ENCODE results near the gene ANKRD28.

The ANKRD28 gene

DNA sequence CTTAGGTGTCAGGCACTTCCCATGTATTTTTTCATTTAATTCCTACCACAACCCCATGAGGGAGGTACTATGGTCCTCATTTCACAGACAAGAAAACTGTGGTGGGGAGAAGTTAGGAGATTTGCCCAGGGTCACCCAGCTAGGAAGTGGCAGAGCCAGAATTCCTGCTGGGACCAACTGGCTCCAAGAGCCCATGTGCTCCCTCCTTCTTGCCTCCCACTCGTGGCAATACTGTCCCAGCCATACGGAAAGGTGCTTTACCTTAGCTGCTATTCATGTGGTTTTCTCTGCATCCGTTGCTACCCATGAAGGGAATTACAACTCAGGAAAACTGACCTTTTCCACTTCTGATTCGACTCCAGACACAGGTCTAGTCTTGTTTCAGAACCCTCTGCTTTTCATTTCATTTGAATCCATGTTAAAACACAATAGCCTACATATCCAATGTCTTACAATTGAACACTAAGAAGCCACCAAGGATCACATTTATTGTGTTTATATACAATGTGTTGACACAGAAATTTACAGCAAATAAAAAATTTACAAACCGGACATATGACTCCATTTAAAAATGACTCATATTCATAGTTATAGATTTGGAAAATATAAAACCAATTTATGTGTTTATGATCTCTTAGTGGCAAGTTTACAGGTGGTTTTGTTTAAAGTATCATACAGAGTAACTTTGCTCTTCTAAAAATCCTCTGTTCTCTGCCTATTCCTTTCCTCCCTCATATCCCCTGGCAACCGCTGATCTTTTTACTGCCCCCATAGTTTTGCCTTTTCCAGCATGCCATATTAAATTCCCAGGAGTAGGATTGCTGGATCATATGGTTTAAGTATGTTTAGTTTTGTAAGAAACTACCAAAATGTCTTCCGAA is 137.5 kb downstream of the ANKRD28 start:
- no peak for DNase-seq (ENCODE audit: low spot score)

DNA sequence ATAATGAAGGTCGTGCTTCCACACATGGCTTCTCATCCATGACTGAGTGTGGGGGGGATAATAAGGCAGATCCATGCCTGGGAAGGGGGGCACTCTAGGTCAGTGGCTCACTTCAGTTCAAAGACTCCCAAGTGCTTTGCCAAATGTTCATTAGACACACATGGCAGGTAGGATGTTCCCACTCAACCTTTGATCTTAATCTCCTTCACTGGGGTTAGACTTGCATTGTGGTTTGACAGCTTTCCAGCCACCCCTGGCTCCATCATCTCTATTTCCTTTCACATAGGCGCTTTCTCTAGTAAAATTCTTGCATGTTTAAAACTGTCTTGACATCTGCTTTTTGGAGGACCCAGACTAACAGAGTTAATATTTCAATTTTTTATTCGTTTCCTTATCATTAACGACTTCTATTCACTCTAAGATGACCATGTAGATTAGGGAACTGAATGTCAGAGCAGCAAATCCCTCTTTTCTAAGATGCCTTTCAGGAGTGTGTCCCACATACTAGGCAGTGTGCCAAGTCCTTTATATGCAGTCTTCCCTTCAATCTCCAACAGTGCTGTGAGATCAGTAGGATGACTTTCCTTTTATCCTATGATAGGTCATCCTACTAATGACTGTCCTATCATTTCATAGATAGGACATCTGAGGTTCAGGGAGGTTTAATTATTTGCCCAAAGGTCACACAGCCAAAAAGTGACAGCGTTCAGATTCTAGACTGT is 138.4 kb downstream of the ANKRD28 start:
- DNase-seq (ENCODE audit: low spot score) = no peak

DNA sequence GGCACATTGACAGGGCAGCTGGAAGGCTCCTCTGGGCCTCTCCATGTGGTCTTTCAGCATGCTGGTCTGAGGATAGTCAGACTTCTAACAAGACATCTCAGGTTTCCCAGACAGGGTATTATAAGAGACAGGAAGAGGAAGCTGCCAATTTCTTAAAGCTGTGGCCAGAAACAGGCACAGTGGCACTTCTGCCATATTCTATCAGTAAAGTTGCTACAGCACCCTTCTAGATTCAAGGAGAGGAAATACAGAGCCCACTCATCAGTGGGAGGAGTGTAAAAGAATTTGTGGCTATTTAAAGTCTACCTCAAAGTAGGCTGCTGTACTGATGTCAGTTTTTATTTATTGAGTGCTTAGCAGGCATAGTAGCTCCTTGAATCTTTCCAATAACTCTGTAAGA is 140.8 kb downstream of the ANKRD28 start:
- no peak for DNase-seq (ENCODE audit: low spot score)

DNA sequence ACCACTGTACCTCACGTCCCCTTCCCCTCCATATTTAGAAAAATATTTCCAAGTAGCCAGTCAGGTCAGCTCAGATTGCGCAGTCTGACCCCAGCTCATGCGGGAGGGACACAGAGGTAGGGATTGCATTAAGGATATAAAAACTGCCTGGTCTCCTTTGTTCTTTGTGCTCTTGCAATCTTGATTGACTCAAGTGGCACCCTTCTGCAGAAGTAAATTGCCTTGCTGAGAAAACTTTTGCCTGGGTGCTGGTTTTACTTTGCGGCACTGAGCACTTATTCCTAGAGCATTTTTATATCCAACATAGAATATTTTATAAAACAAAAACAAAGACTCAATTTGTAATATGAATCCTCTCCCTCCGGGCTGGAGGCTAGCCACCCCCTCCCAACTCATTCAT is 141.4 kb downstream of the ANKRD28 start:
- no peak for DNase-seq (ENCODE audit: low spot score)

DNA sequence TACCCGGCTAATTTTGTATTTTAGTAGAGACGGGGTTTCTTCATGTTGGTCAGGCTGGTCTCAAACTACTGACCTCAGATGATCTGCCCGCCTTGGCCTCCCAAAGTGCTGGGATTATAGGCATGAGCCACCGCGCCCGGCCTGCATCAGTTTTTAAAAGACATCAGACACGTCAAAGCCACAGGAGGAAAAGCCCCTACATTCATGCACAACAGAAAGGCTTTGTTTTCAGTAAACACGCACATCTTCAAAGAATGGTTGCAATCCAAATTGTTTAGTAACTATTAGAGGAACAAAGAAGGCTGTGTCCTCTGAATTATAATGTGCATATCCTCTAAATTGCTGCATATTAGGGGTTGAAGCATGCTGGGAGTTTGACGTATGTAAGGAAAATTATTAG is 142.9 kb downstream of the ANKRD28 start:
- no peak for DNase-seq (ENCODE audit: low spot score)

DNA sequence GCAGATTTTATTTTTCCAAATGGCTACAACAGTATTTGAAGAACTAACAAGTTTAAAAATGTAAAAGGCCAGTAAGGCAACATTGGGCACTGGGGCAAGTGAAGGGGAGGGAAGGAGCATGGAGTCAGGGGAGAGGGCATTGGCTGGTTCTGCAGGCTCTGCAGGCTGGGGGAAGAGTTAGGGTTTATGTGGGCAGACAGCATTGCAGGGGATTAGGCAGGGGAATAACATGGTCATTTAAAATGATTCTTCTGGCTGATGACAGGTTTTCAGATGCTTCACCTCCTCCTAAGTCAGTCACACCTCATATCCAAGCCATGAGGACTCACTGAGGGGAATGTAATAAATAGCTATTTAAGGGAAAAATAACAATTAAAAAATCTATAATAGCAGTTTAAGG is 143.7 kb downstream of the ANKRD28 start:
- no peak for DNase-seq (ENCODE audit: low spot score)

DNA sequence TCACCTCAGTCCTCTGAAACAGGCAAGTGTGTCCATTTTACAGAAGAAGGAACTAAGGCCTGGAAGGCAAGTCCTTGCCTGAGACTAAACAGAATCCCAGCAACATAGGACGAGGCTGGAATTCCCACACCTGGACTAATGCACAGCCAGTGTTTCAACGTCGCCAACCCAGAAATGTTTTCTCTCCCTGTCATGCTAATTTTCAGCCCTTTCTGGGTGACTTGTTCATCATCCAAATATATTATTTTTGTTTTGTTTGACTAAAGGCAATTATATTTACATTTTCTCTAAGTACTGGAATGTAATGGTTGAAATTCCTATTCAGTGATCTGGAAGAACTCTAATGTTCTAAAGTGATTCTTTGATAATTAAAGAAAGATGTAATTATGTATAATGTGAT is 144.5 kb downstream of the ANKRD28 start:
- DNase-seq (ENCODE audit: low spot score) = no peak

DNA sequence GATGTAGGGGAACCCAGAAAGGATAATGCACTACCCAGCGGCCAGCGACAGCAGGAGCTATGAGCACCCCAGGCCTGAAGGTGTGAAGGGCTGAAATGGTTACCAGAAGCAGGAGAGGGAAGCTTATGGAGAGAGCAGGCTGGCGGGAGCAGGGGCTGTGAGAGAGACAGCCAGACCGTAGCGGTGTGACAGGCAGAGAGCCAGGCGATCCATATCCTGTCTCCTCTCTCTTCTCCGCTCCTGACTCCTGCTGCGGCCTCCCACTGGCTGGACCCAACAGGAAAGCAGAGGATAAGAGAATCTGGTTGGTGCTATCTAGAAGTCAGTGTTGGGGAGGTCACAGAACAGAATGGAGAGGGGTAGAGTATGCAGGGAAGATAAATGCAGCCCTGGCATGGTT is 146.4 kb downstream of the ANKRD28 start:
- DNase-seq (ENCODE audit: low spot score) = no peak

DNA sequence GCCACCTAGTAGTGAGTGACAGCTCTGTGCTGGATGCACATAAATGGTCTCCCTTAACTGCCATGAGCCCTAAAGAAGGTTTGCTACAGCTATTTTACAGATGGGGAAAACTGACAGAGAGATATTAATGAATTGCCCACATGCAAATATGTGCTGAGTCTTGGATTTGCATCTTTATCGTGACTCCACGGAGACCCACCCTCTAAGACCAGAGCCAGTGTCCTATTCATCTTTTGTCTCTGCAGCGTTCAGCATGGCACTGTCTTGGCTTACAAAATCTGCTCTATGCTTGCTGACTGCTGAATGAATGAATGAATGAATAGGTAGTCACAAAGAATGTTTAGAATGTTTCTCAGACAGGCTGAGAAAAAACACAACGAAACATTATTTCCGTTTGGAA is 147.9 kb downstream of the ANKRD28 start:
- no peak for DNase-seq (ENCODE audit: low spot score)

DNA sequence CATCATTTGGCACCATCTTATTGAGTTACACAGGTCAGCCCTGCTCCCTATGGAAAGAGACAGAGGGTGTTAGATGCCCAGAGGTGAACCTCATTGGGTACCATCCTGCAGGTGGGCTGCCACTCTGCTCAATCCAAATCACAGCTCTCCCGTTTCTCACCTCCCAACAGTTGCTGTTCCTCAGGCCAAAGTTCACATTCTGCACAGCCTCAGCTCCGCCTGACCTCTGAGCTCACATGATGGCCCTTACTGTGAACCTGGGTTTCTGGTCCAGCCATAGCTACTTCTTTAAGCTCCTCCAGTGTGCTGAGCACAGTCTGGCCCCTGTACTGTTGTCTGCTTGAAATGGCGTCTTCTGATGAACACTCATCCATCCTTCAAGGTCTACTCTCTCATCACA is 148.4 kb downstream of the ANKRD28 start:
- DNase-seq (ENCODE audit: low spot score) = no peak

DNA sequence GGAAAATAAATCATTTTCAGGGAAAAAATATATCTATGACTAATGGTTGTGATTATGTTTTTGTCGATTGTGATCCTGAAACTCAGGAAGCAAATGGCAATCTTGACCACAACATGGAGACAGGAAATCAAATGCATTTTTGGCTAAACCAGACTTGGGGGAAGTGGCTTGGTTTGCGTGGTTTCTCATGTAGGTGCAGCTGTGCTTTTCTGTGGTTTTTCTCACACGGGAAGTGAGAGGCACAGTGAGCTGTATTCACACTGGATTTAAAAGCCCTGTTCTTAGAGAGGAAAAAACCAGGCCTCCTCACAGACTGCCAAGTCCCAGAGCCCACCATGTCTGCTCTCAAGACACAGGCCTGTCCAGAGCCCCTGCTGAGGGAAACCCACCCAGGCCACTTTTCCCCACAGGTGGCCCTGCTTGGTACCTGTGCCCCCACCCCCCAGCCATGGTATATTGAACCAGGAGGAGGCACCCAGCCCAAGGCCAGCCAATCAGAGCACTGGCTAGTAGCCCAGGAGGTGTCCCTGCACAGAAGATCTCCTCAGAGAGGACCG is 150.1 kb downstream of the ANKRD28 start:
- no peak for DNase-seq (ENCODE audit: low spot score)

DNA sequence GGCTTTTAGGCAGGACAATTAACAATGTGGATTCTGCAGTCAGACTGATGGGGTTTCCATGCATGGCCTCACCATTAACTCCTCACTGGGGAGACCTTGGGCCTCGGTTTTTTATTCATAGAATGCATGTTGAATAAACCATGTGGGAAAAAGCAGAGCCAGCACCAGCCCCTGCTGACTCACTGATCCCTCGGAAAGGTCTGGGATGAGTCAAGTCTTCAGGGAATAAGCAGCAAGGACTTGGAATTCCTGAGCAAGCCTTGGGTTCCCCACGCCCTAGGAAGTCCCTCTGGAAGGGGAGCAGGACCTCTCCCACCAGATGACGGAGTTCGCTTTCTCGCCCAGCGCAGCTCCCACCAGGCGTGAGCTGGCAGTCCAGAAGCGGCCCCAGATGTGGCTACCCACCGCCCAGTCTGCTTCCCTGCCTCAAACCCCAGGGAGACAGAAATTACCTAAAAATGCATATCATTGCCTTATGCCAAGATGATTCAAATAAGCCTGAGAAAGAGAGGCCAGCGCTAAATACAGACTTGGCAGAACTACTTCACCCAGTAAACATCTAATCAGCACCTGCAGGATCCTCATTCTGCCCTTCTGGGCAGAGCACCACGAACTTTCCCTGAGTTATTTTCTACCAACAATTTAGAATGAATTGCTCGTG is 150.8 kb downstream of the ANKRD28 start:
- DNase-seq (ENCODE audit: low spot score) = no peak

DNA sequence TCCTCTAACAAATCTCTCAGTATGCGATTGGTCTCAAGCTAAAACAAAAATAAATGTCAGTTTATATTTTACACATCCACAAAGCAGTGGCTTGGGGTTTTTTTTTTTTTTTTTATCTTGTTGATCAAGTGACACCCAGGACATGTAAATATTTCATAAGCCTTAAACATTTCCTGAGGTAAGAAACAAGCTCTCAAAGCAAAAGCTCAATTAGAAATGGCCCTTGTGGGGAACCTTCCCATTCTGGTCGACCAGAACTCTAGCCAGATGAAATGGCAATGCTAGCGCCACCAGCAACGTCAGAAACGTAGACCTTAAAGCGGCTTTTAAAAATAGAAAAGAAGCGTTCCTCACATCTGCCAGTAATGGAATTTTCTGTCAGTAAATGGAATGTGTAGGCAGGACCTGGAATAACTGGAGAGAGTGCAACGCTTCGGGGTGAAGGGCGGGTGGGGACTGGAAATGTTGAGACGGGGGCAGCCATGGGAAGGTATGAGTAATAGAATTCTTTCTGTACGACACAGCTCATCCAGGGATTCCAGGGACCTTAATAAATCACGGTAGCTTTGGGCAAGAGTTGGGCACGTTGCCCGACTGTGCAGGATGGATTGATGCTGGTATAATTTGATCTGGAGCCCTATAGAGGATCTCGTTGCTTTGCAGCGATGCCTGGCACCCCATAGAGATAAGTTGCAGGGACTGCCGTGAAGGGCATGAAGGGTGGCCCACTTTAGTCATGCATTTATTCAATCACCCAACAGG is 151.9 kb downstream of the ANKRD28 start:
- no peak for DNase-seq (ENCODE audit: low spot score)

DNA sequence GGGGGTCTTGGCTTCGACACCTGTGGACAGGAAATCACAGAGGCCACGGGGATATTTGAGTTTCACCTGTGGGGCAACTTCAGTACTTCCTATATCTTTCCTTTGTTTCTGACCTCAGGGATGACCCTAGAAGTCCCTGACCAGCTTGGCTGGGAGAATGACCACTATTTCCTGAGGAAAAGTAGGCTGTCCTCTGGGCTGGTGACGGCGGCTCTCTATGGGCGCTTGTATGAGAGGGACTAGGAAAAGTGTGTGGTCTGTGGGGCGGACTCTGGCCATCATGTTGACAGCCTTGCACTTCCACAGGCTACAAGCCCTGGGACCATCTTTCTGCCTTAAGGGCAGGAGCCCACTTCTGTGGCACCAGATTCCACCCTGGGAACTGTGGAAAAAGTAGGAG is 152.5 kb downstream of the ANKRD28 start:
- no peak for DNase-seq (ENCODE audit: low spot score)

DNA sequence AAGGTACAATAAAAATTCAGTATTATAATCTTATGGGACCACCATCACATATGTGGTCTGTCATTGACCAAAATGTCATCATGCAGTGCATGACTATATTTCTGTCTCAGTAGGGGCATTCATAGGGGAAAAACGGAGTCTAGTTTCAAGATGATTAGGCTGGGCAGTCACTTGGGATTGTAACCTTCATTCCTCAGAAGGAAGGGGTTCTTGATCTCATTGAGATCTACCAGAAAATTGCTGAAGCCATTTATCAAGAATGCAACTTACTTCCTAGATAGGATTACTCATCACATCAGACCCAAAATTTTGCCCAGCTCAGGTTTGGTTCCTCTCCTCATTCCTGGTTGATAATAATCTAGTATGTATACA is 158.9 kb downstream of the ANKRD28 start:
- no peak for DNase-seq (ENCODE audit: low spot score)

DNA sequence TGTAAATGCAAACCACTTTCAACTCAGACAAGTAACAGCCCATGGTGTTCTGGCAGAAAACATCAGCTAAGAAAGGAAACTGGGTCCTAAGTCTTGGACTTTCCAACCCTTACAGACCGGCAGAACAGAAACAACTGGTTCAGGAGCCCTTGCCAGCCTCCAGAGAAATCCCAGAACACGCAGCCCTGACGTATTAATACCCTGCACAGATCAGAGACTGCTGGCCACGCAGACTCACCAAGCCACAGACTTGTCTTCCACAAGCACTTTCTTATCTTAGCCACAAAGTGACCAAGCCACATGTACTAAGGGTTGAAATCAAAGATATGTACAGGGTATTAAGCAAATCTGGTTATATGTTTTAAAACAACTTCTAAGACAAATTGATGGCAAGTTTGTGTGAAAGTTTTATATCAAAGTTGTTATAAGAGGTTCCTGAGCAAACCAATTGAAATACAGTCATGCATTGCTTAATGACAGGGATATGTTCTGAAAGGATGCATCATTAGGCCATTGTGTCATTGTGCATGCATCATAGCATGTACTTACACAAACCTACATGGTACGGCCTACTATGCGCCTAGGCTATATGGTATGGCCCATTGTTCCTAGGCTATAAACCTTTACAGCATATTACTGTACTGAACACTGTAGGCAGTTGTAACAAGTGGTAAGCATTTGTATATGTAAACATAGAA is 159.4 kb downstream of the ANKRD28 start:
- DNase-seq (ENCODE audit: low spot score) = no peak

DNA sequence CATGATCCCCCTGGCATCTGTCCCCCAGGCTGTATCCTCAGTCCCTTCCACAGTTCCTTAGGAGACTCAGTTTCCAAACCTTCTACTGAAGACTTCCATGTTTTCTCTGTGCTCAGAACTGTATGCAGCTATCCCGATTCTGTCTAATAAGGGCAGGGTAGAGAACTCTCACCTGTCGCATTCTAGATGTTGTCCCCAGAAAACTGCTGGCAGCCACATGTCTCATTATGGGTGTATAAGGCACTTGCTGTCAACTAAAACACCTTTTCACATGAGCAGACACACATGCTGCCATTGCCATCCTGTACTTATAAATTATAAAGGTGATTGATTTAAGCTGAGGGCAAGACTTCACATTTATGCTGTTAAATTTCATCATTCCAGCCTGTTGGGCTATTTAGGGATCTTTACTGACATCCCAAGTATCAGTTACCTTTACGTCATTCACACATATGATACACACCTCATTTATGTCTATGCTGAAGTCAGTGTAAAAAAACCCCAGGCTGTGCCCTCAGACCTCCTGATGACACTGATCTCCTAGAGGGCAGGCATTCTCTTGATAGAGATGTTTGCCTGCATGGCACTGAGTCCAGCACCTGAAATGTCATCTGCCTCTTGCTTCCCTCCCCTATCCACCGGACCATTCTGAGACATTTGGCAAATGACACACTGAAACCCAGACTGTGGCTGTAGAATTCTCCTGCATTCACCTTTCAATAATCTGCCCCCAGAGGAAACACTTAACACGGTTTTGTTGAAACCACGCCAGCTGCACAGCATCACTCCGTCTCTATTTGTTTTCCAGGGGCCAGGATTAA is 160.4 kb downstream of the ANKRD28 start:
- DNase-seq (ENCODE audit: low spot score) = no peak

DNA sequence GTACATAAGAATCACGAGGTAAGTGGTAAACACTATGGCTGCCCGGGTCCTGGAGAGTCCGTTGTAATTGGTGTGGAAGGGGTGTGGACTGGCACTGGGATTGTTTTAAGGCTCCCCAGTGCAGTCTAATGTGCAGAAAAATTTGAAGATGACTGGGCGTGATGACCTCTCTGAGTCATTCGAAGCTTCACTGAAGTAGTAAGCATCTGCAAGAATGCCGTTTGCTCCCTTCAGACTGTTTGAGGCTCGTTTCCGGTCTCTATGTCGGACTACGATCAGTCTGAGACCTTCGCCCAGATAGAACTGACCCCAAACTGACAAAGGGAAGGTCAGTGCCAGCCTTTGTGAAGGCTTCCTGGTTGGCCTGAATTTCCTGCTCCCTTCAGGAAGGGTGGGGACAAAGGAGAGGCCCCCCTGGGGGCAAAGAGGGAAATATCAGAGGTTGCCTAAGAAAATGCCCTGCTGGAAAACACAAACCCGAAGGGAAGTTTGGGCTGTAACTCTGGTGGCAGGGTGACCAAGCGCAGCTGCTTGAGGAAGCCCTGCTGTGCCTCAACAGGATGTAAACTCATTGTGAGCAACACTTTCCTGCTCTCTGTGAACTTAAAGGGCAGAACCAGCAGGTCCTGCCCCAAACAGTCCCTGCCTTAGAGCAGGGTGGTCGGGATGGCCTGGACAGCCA is 161.6 kb downstream of the ANKRD28 start:
- no peak for DNase-seq (ENCODE audit: low spot score)

DNA sequence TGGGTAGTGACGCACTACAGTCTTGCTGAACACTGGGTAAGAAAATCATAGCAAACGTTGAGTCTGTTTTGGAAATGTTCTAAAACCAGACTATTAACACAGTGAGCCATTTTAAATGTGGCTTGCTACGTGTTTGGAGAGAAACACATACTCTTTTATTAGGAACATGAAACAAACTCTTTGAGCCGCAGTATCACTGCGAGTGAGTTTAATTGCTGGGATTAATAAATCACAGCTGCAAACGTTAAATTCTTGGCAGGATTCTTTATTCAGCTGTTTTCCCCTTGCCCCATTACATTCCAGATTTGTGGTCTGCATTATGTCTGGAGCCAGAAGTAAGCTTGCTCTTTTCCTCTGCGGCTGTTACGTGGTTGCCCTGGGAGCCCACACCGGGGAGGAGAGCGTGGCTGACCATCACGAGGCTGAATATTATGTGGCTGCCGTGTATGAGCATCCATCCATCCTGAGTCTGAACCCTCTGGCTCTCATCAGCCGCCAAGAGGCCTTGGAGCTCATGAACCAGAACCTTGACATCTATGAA is 162.6 kb downstream of the ANKRD28 start:
- no peak for DNase-seq (ENCODE audit: low spot score)

DNA sequence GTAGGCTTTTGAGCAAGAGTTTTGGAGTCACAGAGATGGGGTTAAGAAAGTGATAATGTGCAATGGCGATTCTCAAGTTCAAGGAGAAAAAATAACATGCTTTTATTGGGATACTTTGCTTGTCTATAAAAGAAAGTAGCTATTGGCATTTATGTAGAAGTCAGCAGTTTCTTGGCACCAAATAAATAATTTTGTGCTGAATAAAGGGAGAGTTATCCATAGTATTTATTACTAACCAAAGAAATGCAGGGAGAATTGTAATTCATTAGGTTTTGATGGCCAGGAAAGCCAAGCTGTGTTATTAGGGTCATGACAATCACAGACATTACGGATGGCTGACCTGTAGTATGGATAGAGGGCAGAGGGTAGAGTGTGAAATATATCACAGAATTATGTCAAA is 163.1 kb downstream of the ANKRD28 start:
- DNase-seq (ENCODE audit: low spot score) = no peak

All from hematopoietic multipotent progenitor cell treated with erythropoietin and hydrocortisone succinate and interleukin-3 and kit ligand, for 17 days (in vitro differentiated cells).